IMR-90 (cell line): ENCODE results near the gene TNN.
"Not testable (repeated sequence)": the region's sequence is repeated elsewhere in the genome, so short reads cannot be mapped to it uniquely, and the experiment has no call there.

Experiments used
- FOS ChIP-seq: fragments of 150-350 bp; IDR thresholded peaks from 2 replicates; pipeline ENCODE4 v1.6.1; 2016; ENCODE audit warnings: low read depth, low read length
- MAFK ChIP-seq: IDR thresholded peaks from 2 replicates; pipeline ENCODE4 v1.6.1; 2012; ENCODE audit warnings: low read depth, low read length, improper control_type of control experiment
- POLR2A ChIP-seq: IDR thresholded peaks from 2 replicates; pipeline ENCODE4 v1.6.1; 2012; ENCODE audit warnings: mild to moderate bottlenecking, low read depth, low read length
- RAD21 ChIP-seq: IDR thresholded peaks from 2 replicates; pipeline ENCODE4 v1.6.1; 2012; ENCODE audit warnings: low read length, improper control_type of control experiment
- TF ChIP-seq, protein P1 (sequence below): conservative IDR thresholded peaks from 2 replicates; pipeline ENCODE4 v1.5.1; 2012; ENCODE audit warnings: mild to moderate bottlenecking, low read depth, low read length, improper control_type of control experiment

DNA sequence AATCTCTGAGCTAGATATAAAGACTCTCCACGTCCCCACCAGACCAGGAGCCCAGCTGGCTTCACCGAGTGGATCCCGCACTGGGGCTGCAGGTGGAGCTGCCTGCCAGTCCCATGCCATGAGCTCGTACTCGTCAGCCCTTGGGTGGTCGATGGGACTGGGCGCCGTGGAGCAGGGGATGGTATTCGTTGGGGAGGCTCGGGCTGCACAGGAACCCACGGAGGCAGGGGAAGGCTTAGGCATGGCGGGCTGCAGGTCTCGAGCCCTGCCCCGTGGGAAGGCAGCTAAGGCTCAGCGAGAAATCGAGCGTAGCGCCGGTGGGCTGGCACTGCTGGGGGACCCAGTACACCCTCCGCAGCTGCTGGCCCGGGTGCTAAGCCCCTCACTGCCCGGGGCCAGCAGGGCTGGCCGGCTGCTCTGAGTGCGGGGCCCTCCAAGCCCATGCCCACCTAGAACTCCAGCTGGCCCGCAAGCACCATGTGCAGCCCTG lies 40.7 kb downstream of the TNN start:
- TF ChIP-seq, protein P1, sequence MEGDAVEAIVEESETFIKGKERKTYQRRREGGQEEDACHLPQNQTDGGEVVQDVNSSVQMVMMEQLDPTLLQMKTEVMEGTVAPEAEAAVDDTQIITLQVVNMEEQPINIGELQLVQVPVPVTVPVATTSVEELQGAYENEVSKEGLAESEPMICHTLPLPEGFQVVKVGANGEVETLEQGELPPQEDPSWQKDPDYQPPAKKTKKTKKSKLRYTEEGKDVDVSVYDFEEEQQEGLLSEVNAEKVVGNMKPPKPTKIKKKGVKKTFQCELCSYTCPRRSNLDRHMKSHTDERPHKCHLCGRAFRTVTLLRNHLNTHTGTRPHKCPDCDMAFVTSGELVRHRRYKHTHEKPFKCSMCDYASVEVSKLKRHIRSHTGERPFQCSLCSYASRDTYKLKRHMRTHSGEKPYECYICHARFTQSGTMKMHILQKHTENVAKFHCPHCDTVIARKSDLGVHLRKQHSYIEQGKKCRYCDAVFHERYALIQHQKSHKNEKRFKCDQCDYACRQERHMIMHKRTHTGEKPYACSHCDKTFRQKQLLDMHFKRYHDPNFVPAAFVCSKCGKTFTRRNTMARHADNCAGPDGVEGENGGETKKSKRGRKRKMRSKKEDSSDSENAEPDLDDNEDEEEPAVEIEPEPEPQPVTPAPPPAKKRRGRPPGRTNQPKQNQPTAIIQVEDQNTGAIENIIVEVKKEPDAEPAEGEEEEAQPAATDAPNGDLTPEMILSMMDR = not testable (repeated sequence)
- TF ChIP-seq FOS, RAD21, POLR2A, MAFK: not testable (repeated sequence)
